Stimulated activated CD8-positive, alpha-beta memory T cell treated with anti-CD3 and anti-CD28 coated beads, Interleukin-7, amount 100 ng/mL, for 24 hours (primary cell): ENCODE data around the gene ZMIZ1.

Source experiments
- DNase-seq: peaks from one replicate; pipeline ENCODE4 v3.0.0-alpha.2; 2020; ENCODE audit warnings: low read depth

The ZMIZ1 gene, protein sequence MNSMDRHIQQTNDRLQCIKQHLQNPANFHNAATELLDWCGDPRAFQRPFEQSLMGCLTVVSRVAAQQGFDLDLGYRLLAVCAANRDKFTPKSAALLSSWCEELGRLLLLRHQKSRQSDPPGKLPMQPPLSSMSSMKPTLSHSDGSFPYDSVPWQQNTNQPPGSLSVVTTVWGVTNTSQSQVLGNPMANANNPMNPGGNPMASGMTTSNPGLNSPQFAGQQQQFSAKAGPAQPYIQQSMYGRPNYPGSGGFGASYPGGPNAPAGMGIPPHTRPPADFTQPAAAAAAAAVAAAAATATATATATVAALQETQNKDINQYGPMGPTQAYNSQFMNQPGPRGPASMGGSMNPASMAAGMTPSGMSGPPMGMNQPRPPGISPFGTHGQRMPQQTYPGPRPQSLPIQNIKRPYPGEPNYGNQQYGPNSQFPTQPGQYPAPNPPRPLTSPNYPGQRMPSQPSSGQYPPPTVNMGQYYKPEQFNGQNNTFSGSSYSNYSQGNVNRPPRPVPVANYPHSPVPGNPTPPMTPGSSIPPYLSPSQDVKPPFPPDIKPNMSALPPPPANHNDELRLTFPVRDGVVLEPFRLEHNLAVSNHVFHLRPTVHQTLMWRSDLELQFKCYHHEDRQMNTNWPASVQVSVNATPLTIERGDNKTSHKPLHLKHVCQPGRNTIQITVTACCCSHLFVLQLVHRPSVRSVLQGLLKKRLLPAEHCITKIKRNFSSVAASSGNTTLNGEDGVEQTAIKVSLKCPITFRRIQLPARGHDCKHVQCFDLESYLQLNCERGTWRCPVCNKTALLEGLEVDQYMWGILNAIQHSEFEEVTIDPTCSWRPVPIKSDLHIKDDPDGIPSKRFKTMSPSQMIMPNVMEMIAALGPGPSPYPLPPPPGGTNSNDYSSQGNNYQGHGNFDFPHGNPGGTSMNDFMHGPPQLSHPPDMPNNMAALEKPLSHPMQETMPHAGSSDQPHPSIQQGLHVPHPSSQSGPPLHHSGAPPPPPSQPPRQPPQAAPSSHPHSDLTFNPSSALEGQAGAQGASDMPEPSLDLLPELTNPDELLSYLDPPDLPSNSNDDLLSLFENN

DNA sequence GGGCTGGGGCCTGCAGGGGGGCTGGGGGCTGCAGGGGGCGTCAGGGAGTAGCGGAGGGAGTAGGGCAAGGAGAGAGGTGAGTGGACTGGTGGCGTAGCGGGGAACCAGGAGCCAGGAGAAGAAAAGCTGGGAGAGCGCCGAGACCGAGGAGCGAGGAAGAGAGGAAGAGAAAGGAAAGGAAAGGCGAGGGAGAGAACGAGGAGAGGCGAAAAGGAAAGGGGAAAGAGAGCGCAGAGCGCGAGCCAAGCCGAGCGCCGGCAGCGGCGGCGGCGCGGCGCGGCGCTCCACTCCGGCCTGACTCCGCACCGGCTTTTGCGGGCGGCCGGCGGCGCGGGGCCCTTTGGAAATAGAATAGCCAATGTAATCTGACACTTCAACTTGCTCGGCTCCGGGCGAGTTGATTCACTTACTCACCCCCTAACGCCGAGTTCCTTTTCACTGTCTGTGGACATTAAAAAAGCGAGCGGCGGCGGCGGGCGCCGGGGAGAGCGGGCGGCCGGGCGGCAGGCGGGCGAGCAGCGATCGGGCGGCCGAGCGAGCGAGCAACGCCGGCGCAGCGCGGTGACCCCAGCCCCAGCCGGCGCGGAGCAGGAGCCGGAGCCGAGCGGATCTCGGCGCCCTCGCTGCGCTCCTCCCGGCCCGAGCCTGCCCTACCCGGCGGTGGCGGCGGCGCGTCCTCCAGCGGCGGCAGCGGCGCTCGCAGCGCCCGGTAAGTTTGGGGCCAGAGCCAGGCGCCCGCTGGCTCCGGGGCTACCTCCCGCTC, at the start of gene ZMIZ1:
Gene ZMIZ1 (plus strand): TSS at position 405 of the 763 bp plus-strand sequence. CDS start 132,667 bp downstream, outside the sequence.
- DNase-seq, result peak; percentile 59

DNA sequence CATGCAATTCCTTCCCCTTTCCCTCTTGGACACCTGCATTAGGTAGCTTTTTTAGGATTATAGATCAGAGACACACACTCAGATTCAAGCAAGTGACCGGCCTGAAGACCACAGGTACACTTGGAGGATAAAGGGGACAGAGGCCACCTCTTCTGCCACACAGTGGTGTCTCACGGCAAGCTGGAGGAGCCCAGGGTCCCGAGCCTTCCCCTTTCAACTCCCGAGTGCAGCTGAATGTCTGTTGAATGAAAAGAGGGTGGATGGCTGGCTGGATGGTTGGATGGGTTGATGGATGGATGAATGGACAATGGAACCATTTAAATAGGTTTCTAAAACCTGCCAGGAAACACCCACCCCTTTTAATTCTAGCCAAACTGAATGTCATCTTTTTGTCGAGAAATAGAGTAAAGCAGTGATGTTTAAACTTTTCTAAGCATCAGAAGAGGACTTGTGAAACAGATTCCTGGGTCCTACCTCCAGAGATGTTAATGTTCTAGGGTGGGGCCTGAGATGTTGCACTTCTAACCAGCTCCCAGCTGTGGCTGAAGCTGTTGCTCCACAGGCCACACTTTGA, 49.2 kb upstream of the ZMIZ1 start:
- no peak for DNase-seq

DNA sequence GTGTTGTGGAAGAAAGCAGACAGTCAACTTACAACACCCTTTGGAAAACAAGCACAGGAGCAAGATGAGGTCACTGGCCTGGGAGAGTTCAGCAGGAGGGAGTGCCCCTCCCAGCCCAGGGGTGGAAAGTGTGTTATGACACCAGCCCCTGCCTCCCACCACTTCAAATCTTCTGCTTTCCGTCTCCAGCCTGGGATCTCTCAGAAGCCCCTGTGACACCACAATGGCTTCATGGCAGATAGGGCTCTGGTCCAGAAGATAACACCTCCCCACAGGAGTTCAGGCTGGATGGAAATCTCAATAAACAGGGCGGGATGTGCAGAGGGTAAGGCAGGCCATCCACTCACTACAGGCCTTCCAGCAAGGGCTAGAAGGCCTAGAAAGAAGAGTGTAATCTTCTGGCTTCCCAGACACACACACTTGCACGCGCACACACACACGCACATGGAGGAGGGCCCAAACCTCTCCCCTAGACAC, 48.7 kb upstream of the ZMIZ1 start:
- DNase-seq, result no peak

GRCh38 chr10:79020605-79021004, 48.2 kb upstream of the ZMIZ1 start:
- DNase-seq, result no peak

GRCh38 chr10:79021331-79021907, 47.3 kb upstream of the ZMIZ1 start:
- no peak for DNase-seq

- DNase-seq, result no peak
Measured at GRCh38 chr10:79021948-79022499, 46.7 kb upstream of the ZMIZ1 start.

DNA sequence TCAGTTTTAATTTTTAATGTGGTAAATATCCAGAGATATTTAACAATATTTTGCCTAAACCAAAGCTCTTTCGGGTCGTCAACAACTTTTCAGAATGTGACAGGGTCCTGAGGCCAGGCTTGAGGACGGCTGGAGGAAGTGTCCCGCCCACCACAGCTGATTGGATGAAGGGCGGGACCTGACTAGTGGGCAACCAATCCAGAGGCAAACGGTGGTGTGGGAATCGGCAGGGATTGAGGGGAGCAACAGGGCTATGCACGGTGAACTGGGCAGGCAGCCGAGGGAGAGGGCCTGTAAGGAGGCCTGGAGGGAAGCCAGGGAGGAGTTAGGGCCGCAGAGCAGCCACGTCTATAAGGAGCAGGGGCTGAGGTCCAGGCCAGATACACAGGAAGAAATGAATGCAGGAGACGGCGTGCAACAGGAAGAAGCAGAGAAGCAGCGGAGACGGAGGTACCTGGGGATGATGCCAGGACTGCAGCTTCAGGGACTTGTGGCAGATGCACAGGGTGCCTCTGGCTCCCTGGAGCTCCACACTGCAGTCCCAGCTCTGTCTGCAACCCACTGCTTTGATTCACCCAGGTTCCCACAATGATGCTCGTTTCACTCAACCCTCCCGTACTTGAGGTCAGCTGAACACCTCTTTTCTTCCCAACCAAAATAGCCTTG, 46.1 kb upstream of the ZMIZ1 start:
- no peak for DNase-seq

DNA sequence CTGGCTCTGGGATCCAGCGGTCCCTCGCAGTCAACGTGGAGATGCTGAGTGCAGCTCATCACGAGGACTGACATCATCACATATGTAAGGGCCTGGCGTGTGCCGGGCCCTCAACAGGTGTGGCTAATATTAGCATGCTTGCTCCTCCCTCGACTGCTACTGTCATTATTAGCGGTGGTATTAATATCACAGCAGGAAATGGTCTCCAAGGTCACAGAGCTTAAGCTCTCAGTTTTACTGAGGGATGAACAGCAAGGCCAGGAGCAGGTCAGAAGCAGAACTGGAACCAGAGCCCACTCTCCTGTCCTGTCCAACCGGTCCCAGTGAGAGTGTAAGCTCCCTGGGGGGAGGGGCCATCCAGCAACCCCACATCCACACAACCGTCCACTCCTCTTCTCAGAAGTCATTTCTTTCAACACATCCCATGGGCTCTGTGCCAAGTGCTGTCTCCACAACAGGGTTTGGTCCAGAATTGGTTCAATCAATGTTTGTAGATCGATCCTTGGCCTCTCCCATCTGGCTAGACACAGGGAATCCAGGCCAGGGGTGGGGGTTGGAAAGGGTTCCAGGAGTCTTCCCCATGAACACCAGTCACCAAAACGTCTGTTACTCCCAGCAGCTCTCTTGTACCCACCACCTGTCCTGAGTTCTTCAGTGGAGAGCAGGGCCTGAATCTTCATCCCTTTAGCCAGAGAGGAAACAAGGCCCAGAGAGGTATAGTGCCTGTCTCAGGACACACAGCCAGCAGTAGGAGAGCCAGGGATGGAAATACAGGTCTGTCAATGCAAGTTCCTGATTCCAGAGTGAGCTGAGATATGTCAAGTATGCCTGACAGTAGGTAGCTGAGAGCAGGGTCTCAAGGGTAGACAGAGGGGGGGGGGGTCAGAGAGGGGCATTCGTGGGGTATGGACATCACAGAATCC, 45.3 kb upstream of the ZMIZ1 start:
- DNase-seq, result no peak

DNA sequence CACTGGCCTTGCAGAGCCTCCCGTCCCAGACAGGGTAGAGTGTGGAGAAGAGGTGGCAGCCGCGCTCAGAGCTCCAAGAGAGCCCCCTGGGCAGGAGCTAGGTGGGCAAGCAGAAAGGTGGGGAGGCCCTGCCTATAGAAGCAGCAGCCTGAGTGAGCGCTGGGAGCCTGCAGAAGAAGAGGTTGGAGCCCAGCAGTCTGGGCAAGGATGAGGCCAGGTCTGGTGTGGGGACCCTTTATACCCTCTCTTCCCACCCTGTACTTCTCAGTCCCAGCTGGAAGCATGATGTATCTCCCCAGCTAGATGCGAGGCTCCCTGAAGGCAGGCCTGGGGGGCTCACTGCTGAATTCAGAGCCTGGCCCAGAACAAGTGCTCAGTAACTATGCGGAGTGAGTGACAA, 44.5 kb upstream of the ZMIZ1 start:
- no peak for DNase-seq

DNA sequence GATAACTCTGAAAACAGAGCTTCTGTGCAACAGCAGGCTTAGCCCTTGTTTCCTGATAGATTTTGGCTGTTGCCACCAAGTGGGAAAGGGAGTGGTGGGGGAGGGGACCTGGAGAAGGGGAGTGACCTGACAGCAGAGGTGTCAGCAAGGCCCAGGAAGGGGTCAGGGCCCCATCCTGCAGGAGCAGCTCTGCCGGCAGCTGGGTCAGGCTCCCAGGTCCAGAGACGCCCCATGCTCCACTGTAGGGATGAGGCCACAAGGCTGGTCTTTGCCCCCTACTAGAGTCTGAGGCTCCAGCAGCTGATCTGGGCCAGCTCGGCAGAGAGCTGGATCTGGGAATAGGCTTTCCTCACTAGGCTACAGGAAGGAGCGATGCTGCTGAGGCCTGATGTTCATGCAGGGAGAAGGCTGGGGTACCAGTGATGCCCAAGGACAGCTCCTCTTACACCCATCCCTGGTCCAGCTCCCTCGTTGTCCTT, 44.0 kb upstream of the ZMIZ1 start:
- DNase-seq, result no peak

GRCh38 chr10:79025199-79025832, 43.5 kb upstream of the ZMIZ1 start:
- DNase-seq, result no peak

DNA sequence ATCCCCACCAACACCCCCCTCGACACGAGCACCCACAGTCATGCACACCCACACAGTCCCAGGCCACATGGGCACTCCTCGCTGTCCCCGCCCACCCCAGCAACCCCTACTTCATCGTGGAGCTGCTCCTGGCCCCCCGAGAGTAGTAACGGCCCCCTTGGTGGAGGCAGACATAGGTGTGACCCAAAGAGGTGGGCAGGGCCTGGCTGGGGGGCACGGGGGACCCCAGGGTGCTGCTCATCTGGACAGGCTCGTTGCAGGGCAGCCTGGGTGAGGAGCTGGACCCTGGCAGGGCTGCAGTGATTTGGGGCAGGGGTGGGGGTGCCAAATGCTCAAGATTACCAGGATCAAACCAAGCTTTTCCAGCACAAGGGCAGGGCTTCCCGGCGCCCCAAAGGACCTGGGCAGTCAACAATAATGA, 42.4 kb upstream of the ZMIZ1 start:
- DNase-seq, result no peak

DNA sequence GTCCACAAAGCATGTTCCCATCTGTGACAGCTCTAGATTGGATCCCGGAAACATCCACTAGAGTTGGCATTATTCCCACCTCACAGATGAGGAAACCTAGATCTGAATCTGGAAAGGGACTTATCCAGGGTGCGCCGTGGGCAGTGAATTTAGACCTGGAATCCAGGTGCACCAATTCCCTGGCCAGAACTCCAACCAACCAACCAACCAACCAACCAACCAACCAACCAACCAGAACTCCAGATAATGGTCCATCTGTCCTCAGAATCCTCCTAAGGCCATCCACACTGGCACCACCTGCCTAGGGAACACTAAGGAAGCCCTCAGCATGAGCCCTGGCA, 42.0 kb upstream of the ZMIZ1 start:
- no peak for DNase-seq

DNA sequence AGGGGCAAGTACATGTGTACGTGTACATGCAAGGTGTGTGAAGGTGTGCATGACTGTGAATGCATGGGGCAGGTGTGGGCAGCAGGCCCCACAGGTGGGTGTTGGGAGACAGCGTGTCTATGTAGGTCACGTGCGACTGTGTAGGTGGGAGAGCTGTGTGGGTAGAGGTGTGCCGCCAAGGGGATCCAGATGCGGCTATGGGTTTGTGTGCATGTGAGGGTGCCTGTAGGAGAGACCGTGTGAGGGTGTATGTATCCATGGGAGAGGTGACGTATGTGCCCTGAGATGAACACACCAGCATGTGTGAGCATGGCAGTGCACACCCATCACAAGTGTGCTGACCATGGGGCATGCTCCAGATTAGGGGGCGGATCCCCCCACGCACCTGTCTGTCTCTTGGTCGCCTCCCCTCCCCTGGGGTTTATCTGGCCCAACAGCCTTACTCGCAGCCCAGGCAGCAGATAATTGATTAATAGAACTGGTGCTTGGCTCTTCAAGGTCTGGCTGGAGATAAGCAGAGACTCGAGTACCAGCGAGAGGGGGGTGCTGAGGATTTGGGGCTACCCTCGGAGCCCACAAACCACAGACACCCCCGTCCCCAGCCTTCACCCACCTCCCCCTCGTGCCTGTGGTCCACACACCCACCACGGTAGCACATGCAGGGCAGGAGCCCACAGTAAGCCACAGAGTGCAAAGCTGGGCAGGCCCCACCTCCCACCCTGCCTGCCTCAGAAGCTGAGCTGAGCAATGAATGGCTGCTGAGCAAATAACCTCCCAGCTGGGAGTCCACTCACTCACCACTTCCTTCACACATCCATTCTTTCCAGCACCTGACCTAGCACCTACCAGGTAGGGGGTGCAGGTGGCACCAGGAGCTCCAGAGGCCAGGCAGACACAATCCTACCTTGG, 41.4 kb upstream of the ZMIZ1 start:
- DNase-seq, result no peak

DNA sequence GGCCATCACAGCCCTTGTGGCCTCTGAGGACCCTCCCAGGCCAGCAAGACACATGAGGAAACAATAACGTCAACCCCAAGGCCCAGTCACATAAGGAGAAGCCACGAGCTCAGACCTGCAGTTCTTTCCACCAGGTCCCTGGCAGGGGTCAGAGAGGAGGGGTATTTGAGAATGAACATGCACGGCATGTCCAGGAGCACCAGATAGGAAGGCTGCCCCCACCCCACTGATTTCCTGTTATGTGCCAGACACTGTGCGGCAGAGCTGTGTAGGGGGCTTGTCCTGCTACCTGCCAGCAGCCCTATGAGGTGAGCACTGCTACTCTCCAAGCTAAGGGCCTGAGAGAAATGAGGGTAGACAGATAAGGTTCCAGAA, 40.7 kb upstream of the ZMIZ1 start:
- DNase-seq, result no peak

DNA sequence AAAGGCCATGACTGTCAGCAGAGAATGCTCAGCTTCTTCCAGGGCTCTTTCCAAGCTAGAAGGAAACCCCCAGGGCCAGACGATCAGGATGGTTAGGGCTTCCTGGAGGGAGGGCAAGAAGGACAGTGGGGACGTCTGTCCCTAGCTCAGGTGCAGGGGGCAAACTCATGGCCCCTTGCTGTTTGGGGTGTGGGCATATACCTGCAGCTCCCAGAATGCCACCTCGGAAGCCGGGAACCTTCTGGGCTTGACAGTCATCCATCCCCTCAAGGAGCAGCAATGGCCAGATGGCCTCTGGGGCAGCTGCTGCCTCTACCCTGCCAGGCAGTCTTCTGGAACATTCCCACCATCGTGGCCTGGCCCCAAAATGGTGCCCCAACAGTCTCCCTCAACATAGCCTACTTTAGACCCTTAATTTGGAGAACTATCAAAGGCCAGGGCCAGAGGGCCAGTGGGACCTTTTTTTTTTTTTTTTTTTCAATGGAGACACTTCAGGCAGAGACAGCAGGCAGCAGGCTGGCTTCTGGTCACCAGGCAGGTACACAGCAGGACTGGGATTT, 40.2 kb upstream of the ZMIZ1 start:
- DNase-seq, result no peak
